SK-N-MC (cell line): ENCODE measurements around the gene SPG21.
A peak's percentile ranks its signal among the peaks of the same experiment; 100 is the strongest.

Experiments
- DNase-seq: peaks from one replicate; pipeline ENCODE4 v3.0.0-alpha.2; 2011; ENCODE audit warnings: low read depth, low spot score
- H3K27ac ChIP-seq: fragments of 200-600 bp; sonication (generic); 2 replicates; pipeline ENCODE4 v1.5.1; 2016; ENCODE audit warnings: mixed run types
- H3K36me3 ChIP-seq: fragments of 200-600 bp; sonication (generic); 2 replicates; pipeline ENCODE4 v1.6.1; 2017; ENCODE audit warnings: antibody characterized with exemption, low read length, mixed read lengths; ENCODE audit not compliant: insufficient read depth
- H3K4me3 ChIP-seq: fragments of 200-600 bp; sonication (generic); 2 replicates; pipeline ENCODE4 v1.5.1; 2016
- H3K9ac ChIP-seq: fragments of 200-600 bp; sonication (generic); 2 replicates; pipeline ENCODE4 v1.8.0; 2017; ENCODE audit warnings: mixed run types, mixed read lengths; ENCODE audit not compliant: insufficient read length
- H3K9me3 ChIP-seq: fragments of 200-600 bp; sonication (generic); 2 replicates; pipeline ENCODE4 v1.6.1; 2017; ENCODE audit warnings: low read depth, mild to moderate bottlenecking, antibody characterized with exemption, low read length, moderate library complexity, mixed read lengths
- EZH2 ChIP-seq: fragments of 200-600 bp; sonication (generic); IDR thresholded peaks from one replicate; pipeline ENCODE4 v1.6.1; 2017; ENCODE audit warnings: antibody characterized with exemption
- FOXP2 ChIP-seq: optimal IDR thresholded peaks from 2 replicates; pipeline ENCODE3; 2011; ENCODE audit warnings: mild to moderate bottlenecking, moderate library complexity; ENCODE audit not compliant: insufficient read depth; ENCODE audit errors: extremely low read length, control extremely low read depth
- POLR2AphosphoS5 ChIP-seq: IDR thresholded peaks from 2 replicates; pipeline ENCODE4 v1.6.1; 2012; ENCODE audit warnings: mild to moderate bottlenecking, low read depth, low read length, borderline replicate concordance

Gene SPG21

DNA sequence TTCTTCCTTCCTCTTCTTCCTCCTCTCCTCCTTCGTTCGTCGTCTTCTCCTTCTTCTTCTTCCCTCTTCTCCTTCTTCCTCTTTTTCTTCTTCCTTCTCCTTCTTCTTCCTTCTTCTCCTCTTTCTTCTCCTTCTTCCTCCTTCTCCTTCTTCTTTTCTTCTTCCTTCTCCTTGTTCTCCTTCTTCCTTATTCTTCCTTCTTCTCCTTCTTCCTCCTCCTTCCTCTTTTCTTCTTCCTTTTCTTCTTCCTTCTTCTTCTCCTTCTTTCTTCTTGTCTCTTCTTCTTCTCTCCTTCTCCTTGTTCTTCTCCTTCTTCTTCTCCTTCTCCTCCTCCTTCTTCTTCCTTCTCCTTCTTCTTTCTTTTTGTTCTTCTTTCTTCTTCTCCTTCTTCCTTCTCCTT is 35.3 kb downstream of the SPG21 start:
- Histone ChIP-seq H3K9me3 (no peaks in the 10 kb centered on the region), H3K4me3 (no peak overlapping the region), H3K9ac (no peak overlapping the region), H3K27ac (no peak overlapping the region), H3K36me3 (peaks cover 34% of the 10 kb centered on the region)
- TF ChIP-seq EZH2, result no peak
- no peak for TF ChIP-seq POLR2AphosphoS5
- TF ChIP-seq FOXP2, result no peak
- DNase-seq, result no peak

DNA sequence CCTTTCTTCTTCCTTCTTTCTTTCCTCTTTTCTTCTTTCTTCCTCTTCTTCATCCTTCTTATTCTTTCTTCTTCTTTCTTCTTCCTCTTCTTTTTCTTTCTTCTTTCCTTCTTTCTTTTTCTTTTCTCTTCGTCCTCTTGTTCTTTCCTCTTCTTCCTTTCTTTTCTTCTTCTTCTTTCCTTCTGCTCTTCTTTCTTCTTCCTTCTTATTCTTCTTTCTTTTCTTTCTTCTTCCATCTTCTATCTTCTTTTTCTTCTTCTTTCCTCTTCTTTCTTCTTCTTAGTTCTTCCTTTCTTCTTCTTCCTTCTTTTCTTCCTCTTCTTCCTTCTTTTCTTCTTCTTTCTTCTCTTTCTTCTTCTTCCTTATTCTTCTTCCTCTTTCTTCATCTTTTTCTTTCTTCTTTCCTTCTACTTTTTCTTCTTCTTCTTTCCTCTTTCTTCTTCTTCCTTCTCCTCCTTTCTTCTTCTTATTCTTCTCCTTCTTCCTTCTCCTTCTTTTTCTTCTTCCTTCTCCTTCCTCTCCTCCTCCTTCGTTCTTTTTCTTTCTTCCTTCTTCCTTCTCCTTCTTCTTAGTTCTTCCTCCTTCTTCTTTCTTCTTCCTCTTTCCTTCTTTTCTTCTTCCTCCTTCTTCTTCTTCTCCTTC is 37.8 kb downstream of the SPG21 start:
- TF ChIP-seq EZH2, result no peak
- TF ChIP-seq FOXP2, result no peak
- TF ChIP-seq POLR2AphosphoS5, result no peak
- Histone ChIP-seq H3K36me3 (peaks cover 14% of the 10 kb centered on the region; the same call in 1 of the 2 replicates), H3K9me3 (no peaks in the 10 kb centered on the region), H3K27ac (no peak overlapping the region), H3K4me3 (no peak overlapping the region), H3K9ac (no peak overlapping the region)
- DNase-seq, result no peak

DNA sequence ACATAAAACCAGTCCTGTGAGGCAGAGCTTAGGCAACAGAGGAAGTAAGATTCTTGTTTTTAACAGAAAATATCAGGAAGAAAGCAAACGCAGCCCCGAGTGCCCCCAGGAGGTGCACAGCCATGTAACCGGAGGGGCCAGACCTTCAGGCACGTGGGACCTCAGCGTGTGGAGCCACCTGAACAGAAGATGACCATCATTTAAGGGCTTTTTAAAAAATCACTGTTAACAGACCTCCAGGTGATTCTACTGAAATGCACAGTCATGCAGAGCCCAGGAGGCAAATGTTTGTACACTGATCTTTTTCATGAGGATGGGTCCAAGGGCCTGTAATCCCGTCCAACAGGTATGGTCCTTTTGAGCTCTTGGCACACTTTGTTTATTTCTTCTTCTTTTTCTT is 38.8 kb downstream of the SPG21 start:
- H3K9ac ChIP-seq, result no peak overlapping the region
- H3K4me3 ChIP-seq, result no peak overlapping the region
- DNase-seq, result no peak
- H3K27ac ChIP-seq, result peak overlapping the region; percentile 48; the same call in 1 of the 2 replicates
- no peak for TF ChIP-seq POLR2AphosphoS5
- TF ChIP-seq EZH2, result no peak
- no peak for TF ChIP-seq FOXP2
- peaks cover 7% of the 10 kb centered on the region; the same call in 1 of the 2 replicates for H3K36me3 ChIP-seq
- no peaks in the 10 kb centered on the region for H3K9me3 ChIP-seq

DNA sequence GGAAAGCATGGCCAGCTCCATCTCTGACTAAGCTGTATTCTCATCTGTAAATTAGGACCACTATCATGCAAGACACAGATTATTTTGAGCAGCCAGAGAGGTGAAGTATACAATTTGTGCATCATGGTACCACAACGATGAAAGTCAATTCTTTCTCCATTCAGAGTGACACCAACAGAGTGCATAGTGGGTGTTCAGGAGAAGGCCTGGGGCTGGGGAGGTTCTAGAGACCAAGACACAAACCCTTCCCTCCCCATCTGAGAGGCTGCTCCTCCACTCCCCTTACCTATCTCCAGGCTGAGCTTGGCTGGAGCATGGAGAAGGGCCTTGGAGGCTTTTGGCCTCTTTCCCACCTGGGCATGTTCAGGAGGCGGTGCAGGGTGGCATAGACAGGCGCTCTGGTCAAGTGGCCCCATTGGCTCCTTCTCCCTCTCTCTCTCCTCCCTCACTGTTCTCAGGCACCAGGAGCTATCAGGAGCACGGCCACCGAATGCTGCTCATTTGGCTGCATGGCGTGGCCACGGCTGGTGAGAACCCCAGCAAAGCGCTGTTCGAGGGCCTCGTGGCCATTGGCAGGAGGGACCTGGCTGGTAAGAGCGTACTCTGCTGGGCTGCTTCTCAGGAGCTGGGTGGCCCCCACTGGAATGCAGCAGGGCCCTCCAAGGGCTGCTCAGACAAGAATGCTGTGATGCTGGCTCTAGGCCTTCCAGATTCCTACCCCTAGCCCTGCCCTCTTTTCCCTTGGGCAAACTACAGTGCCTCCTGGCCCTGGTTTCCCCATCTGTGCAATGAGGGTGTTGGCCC is 40.1 kb downstream of the SPG21 start:
- no peak for DNase-seq
- Histone ChIP-seq H3K36me3 (no peaks in the 10 kb centered on the region), H3K9ac (no peak overlapping the region), H3K27ac (no peak overlapping the region), H3K9me3 (no peaks in the 10 kb centered on the region), H3K4me3 (no peak overlapping the region)
- no peak; the same call in 1 of the 2 replicates for TF ChIP-seq POLR2AphosphoS5
- TF ChIP-seq FOXP2, result no peak
- TF ChIP-seq EZH2, result no peak

DNA sequence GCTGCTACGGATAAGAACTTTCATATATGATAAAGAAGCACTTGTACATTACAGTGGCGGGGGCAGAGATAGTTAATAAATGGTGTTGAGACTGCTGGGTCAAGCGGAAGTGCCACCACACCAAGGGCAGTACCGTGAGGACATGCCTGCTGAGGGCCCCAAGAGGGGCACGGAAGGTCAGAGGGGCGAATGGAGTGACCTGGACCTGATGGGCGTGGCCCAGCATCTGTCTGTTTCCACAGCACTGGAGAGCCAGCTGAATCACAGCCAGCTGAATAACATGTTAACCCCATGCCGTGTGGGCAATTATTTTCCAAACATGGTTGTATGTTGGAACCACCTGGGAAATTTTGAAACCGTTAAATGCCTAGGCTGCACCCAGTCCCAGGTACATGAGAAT is 40.8 kb downstream of the SPG21 start:
- Histone ChIP-seq H3K36me3 (no peaks in the 10 kb centered on the region), H3K27ac (no peak overlapping the region), H3K4me3 (no peak overlapping the region), H3K9ac (no peak overlapping the region), H3K9me3 (no peaks in the 10 kb centered on the region)
- TF ChIP-seq POLR2AphosphoS5 (no peak), EZH2 (no peak), FOXP2 (no peak)
- DNase-seq, result no peak

DNA sequence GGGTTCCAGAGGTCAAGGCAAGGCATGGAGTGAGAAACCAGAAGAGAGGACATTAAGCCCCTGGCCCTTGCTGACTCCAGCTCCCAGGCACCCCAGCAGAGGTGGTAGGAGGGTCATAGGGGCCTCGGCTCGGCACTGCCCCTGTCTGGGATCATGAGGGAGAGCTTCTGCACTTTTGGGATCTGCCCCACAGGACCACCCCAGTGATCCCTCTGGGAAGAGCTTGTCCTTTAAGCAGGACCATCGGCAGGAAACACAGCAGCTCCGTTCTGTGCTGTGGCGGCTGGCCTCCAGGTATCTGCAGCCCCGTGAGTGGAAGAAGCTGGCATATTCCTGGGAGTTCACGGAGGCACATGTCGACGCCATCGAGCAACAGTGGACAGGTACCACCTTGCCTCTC is 42.5 kb downstream of the SPG21 start:
- H3K9me3 ChIP-seq, result no peaks in the 10 kb centered on the region
- TF ChIP-seq FOXP2, result no peak
- no peaks in the 10 kb centered on the region for H3K36me3 ChIP-seq
- no peak for DNase-seq
- no peak overlapping the region for H3K4me3 ChIP-seq
- no peak overlapping the region for H3K27ac ChIP-seq
- no peak overlapping the region for H3K9ac ChIP-seq

DNA sequence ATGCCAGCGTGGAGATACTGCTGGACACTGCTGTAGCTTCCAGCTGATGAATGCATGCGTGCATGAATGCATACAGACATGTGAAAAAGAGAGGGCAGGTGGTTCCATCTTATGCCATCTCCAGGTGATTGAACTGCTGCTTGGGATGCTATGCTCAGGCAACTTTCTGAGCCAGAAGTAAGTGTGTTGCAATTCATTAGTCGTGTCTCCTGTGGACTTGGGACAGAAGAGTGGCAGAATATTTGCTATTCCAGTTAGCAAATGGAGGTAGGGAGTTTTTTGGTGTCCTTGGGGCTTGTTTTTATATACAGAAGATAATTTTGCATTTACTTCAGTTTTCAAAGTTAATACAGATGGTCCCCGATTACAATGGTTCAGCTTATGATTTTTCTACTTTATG is 44.8 kb downstream of the SPG21 start:
- no peak for TF ChIP-seq EZH2
- TF ChIP-seq FOXP2, result no peak
- TF ChIP-seq POLR2AphosphoS5, result no peak
- Histone ChIP-seq H3K4me3 (no peak overlapping the region), H3K9ac (no peak overlapping the region), H3K27ac (no peak overlapping the region), H3K36me3 (no peaks in the 10 kb centered on the region), H3K9me3 (no peaks in the 10 kb centered on the region)
- no peak for DNase-seq

DNA sequence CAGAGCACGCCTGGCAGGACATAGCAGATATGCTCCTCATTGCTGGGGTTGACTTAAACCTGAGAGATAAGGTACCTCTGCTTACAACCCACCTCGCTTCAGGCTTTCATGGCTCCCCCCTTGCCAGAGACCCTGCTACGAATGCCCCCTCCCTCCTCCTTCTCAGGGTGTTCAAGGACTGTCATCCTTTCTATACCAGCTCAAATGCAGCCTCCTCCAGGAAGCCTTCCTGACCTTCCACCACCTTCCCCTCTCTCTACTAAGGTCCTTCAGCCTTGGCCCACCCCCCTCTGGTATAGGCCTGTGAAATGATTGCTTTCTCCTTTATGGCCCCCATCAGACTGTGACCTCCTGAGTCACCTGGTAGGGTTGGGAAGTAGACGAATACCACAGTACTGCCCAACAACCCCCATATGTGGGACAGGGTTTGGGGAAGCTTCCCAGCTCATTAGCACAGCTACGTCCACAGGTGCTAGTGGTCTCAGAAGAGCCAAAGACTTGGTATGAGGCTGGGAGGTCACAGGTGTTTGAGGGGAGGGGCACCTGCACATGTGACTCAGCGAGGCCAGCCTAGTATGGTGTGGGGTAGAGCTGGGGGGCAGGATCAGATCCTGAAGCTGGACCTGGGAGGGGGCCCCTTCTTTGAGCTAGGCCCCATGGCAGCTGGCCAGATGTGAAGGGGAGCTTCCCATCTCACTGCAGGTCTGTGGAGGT is 46.0 kb downstream of the SPG21 start:
- Histone ChIP-seq H3K27ac (no peak overlapping the region), H3K9ac (no peak overlapping the region), H3K4me3 (no peak overlapping the region), H3K36me3 (no peaks in the 10 kb centered on the region), H3K9me3 (no peaks in the 10 kb centered on the region)
- TF ChIP-seq EZH2, result no peak
- TF ChIP-seq POLR2AphosphoS5, result no peak
- no peak for TF ChIP-seq FOXP2
- DNase-seq, result no peak

DNA sequence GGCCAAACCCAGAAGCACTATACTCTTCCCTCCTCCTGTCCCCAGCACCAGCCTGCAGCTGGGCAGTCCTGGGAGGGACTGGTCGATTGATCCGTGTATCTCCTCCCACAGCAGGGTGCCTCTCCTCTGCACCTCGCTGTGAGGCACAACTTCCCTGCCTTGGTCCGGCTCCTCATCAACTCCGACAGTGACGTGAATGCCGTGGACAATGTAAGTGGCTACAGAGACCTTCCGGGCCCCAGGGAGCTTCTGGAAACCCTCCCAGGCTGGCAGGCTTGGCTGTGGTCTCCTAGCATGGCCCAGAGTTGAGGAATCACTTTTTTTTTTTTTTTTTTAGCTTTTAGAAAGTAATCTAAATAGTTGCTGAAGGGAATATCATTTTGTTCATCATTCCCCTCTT is 47.4 kb downstream of the SPG21 start:
- no peaks in the 10 kb centered on the region for H3K9me3 ChIP-seq
- H3K4me3 ChIP-seq, result no peak overlapping the region
- no peak overlapping the region for H3K9ac ChIP-seq
- no peak for DNase-seq
- TF ChIP-seq EZH2, result no peak
- TF ChIP-seq POLR2AphosphoS5, result no peak
- no peak overlapping the region for H3K27ac ChIP-seq
- no peaks in the 10 kb centered on the region for H3K36me3 ChIP-seq
